Stomach smooth muscle (tissue), 2 donors: ENCODE measurements around the gene VSIG2.
"Not testable (repeated sequence)": the region's sequence is repeated elsewhere in the genome, so short reads cannot be mapped to it uniquely, and the experiment has no call there.

Experiments
- H3K27ac ChIP-seq: one replicate; pipeline ENCODE4 v1.7.0; 2013; ENCODE audit warnings: mild to moderate bottlenecking, low read length, inconsistent platforms
- H3K27me3 ChIP-seq, 2 donors: one replicate each; pipeline ENCODE4 v1.7.0; 2013; ENCODE audit warnings: low read length in 2 of 2; ENCODE audit not compliant: insufficient read depth in 2 of 2, control insufficient read depth in 1 of 2
- H3K36me3 ChIP-seq, 2 donors: one replicate each; pipeline ENCODE4 v1.7.0; 2013; ENCODE audit warnings: low read length in 2 of 2; ENCODE audit not compliant: control insufficient read depth in 2 of 2, insufficient read depth in 2 of 2
- H3K4me1 ChIP-seq: one replicate; pipeline ENCODE4 v1.7.0; 2013; ENCODE audit warnings: low read length; ENCODE audit not compliant: control insufficient read depth, insufficient read depth
- H3K4me3 ChIP-seq, 2 donors: one replicate each; pipeline ENCODE4 v1.7.0; 2013; ENCODE audit warnings: low read length in 2 of 2
- H3K9ac ChIP-seq, 2 donors: one replicate each; pipeline ENCODE4 v1.7.0; 2013; ENCODE audit warnings: low read length in 2 of 2, mild to moderate bottlenecking in 1 of 2
- H3K9me3 ChIP-seq, 2 donors: one replicate each; pipeline ENCODE4 v1.7.0; 2013; ENCODE audit warnings: low read length in 2 of 2; ENCODE audit not compliant: control insufficient read depth in 2 of 2
- donor health status: healthy.
- donor health status: Pancreatic carcinoma.

VSIG2 gene

DNA sequence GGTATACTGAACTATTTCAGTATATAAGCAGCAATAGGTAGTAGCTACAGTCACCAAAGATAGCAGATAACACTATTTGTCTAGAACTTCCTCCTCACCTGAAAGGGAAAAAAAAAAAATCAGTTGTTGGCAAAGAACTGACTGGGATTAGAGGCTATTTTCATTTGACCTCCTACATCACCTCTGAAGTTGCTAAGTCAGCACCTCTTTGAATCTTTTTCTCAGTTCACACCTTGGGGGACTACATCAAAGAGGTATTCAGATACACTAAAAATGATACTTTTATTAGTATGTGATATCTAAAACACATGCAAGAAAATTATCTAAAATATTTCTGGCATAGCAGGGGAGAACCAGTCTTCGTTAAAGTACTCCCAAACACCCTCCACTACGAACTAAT, 32.0 kb upstream of the VSIG2 start:
- Histone ChIP-seq H3K27me3 (no peaks in the 10 kb centered on the region), H3K27ac (no peak overlapping the region), H3K9ac (no peak overlapping the region), H3K36me3 (no peaks in the 10 kb centered on the region), H3K9me3 (no peaks in the 10 kb centered on the region), H3K4me1 (no peaks in the 10 kb centered on the region), H3K4me3 (no peak overlapping the region)

DNA sequence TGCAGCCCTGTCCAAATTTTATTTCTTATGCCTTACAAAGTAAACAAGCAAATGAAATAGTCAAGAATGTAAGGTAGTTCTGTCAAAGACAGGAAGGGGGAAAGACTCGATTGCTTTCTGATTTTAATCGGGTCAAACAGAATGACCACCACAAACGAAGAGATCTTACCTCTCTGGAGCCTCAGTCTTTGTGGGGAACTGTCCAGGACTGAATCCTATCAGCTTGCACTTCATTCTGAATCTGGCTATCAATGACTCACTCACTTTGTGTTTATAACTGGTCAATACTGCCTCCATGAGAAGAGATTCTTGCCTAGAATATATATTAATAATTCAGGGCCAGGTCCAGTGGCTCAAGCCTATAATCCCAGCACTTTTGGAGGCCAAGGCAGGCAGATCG, 30.9 kb upstream of the VSIG2 start:
- Histone ChIP-seq H3K9ac (no peak overlapping the region), H3K9me3 (no peaks in the 10 kb centered on the region), H3K27ac (no peak overlapping the region), H3K4me3 (no peak overlapping the region), H3K36me3 (no peaks in the 10 kb centered on the region), H3K27me3 (no peaks in the 10 kb centered on the region), H3K4me1 (no peaks in the 10 kb centered on the region)

DNA sequence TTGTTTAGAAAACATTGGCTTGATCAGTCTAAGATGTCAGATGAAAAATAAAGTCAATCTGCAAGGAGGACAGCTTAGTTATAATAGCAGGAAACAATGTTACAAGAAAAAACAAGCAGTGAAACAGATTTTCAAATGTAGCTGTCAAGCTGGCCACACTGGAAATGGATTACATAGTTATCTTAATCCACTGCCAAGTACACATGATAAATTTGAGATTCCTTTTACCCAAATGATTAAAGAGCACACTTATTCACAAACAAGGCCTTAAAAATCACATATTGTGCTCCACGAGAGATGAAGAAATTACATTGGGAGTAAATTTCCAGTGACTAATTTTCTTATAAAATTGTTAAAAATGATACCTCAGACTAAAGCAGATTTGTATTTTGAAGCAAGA, 27.5 kb upstream of the VSIG2 start:
- Histone ChIP-seq H3K27me3 (no peaks in the 10 kb centered on the region), H3K36me3 (no peaks in the 10 kb centered on the region), H3K9ac (no peak overlapping the region), H3K9me3 (no peaks in the 10 kb centered on the region), H3K4me3 (no peak overlapping the region), H3K27ac (no peak overlapping the region), H3K4me1 (no peaks in the 10 kb centered on the region)

DNA sequence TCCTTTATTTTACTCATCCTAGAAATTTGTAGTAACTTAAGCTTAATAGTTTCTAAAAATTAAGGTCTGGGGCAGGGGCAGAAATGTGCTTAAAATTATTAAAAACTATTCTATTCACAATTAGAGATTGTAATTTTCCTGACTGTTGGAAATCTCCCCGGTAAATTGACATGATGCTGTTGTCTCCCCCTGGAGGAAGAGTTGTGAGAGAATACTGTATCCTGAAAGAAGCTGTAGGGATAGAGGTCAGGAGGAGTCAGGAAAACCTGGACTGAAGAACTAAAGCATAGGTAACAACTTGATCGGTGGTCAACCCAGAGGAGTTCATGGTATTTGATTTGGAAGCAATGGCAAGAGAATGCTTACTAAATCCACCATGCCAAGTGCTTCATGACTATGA, 26.2 kb upstream of the VSIG2 start:
- Histone ChIP-seq H3K36me3 (no peaks in the 10 kb centered on the region), H3K4me3 (no peak overlapping the region), H3K27me3 (no peaks in the 10 kb centered on the region), H3K27ac (no peak overlapping the region), H3K4me1 (no peaks in the 10 kb centered on the region), H3K9ac (no peak overlapping the region), H3K9me3 (no peaks in the 10 kb centered on the region)

DNA sequence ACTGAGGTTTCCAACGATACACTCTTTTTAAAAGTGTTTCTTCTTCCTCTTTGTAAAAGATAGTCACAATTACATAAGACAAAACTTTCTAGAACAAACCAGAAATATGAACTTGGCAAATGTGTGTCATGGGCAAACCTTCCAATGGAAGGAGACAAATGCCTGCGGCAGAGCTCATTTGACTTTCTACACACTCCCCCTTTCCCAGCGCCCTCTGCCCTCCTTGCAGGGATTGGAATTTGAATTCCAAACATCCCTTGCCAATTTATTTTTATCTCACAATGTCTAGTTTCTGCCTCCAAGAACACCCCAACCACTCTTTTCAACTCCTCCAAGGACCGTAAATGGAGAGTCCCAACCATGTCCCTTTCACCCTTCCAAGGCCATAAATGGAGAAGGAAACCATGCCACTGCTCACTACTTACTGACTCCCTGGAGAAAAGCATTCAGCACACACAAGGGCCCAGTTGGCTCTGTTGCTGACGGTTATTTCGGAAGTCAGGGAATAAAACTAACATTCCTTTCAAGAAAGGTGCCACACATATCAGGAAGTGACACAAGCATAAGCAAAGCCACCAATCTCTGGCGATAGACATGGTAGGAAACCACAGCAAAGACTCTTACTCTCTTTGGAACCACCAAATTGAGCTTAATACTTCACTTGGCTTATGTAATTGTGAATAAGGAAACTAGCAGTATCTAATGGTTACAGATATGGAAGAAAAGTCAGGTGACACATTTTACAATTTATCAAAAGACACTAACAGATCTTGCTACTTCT, 25.0 kb upstream of the VSIG2 start:
- H3K9ac ChIP-seq: no peak overlapping the region
- H3K36me3 ChIP-seq: peaks cover 0 to under 1% of the 10 kb centered on the region in 2 donors
- no peaks in the 10 kb centered on the region for H3K27me3 ChIP-seq
- no peak overlapping the region for H3K4me3 ChIP-seq
- no peak overlapping the region for H3K27ac ChIP-seq
- H3K4me1 ChIP-seq: no peaks in the 10 kb centered on the region
- no peaks in the 10 kb centered on the region for H3K9me3 ChIP-seq

DNA sequence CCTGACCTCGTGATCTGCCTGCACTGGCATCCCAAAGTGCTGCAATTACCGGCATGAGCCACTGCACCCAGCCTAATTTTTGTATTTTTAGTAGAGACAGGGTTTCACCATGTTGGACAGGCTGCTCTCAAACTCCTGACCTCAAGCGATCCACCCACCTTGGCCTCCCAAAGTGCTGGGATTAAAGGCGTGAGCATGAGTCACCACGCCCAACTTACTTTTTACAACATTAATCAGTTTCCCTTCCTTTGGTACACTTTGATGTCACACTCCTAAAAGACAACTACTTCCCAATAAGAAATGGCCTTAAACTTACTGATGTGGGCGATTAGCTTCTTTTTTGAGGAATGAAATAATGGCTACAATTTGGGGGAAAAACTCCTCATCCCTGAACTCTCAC, 18.9 kb upstream of the VSIG2 start:
- H3K27me3 ChIP-seq, H3K9me3 ChIP-seq, H3K27ac ChIP-seq, H3K4me3 ChIP-seq, H3K9ac ChIP-seq, H3K4me1 ChIP-seq: not testable (repeated sequence)
- peaks cover 10 to 17% of the 10 kb centered on the region in 2 donors for H3K36me3 ChIP-seq

DNA sequence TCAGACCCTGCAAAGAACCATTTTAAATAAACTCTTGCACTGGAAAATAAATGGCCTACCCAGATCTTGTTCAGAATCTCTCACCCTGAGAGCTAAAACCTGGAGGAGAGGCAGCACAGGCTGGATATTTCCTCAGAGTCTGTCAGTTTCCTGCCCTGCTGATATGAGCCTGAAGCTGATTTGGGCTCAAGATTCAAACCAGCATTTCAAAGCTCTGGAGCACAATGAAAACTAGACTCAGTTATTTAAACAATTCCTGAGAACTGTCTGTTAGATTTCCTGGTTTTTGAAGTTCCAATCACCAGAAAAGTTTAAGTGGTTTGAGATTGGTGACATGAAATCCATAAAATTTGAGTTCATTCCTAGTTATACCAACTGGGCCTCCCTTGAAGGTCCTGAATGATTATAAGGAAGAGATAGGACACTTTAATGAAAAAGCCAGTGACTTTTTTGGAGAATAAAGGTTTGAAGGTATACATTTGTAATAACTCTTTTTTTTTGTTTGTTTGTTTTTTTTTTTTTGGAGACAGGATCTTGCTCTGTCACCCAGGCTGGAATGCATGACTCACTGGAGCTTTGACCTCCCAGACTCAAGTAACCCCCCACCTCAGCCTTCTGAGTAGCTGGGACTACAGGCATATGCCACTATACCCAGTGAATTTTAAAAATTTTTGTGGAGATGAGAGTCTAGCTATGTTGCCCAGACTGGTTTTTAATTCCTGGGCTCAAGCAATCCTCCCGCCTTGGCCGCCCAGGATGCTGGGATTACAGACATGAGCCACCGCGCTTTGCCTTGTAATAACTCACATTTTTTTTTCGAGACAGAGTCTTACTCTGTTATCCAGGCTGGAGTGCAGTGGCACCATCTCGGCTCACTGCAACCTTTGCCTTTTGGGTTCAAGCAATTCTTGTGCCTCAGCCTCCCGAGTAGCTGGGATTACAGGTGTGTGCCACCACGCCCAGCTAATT, 18.0 kb upstream of the VSIG2 start:
- Histone ChIP-seq H3K27ac (no peak overlapping the region), H3K36me3 (peaks cover 10 to 17% of the 10 kb centered on the region in 2 donors), H3K4me1 (no peaks in the 10 kb centered on the region), H3K4me3 (no peak overlapping the region), H3K9ac (no peak overlapping the region), H3K27me3 (no peaks in the 10 kb centered on the region), H3K9me3 (no peaks in the 10 kb centered on the region)

GRCh38 chr11:124768914-124769313, 16.9 kb upstream of the VSIG2 start:
- Histone ChIP-seq H3K27ac (no peak overlapping the region), H3K36me3 (peaks cover 10 to 20% of the 10 kb centered on the region in 2 donors), H3K27me3 (no peaks in the 10 kb centered on the region)

GRCh38 chr11:124766156-124766555, 14.1 kb upstream of the VSIG2 start:
- H3K36me3 ChIP-seq: peaks cover 10 to 16% of the 10 kb centered on the region in 2 donors
- no peak overlapping the region for H3K4me3 ChIP-seq
- H3K9ac ChIP-seq: no peak overlapping the region
- H3K4me1 ChIP-seq: peaks cover 18% of the 10 kb centered on the region
- peaks cover 8 to 19% of the 10 kb centered on the region in 2 donors for H3K27me3 ChIP-seq
- no peak overlapping the region for H3K27ac ChIP-seq
- H3K9me3 ChIP-seq: no peaks in the 10 kb centered on the region

More at GRCh38 chr11:124768914-124769313, 16.9 kb upstream of the VSIG2 start:
- Histone ChIP-seq H3K9ac (no peak overlapping the region), H3K4me1 (no peaks in the 10 kb centered on the region), H3K4me3 (no peak overlapping the region), H3K9me3 (no peaks in the 10 kb centered on the region)

DNA sequence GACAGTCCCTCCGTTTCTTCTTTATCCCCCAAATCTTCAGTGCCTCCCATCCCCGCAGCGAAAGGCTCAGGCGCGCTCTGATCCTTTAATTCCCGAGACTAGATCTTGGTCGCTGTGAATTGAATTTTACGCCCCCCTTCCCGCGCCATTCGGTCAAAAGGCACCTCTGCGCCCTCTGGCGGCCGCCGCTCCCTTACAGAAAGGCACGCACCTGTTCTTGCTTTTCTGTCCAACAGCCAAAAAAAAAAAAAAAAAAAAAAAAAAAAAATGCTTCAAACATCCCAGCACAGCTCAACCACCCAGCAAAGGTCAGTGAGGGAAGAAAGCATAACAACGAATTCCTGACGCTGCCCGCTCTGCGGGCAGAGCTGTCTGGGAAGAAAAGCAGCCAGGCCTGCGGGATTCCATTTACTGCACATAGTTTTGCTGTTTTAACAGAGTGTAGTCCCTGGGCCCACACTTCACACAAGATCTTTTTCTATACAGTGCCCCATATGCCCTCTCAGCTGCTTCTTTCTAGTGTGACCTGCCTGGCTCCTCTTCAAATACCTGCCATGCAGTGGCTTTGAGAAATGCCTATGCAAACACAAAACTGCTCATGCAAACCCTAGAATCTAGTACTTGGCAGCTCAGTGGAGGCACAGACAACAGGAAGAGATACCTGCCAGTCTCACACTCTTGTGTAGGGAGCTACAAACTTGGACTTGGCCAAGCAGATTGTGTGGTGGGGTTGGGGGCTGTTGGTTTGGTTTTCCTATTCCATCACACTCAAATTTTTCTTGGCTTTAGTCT, 11.3 kb upstream of the VSIG2 start:
- peaks cover 33 to 47% of the 10 kb centered on the region in 2 donors for H3K27me3 ChIP-seq
- H3K4me1 ChIP-seq: peaks cover 37% of the 10 kb centered on the region
- H3K9ac ChIP-seq: no peak overlapping the region
- H3K27ac ChIP-seq: no peak overlapping the region
- H3K9me3 ChIP-seq: no peaks in the 10 kb centered on the region
- H3K36me3 ChIP-seq: peaks cover 10 to 12% of the 10 kb centered on the region in 2 donors
- peak overlapping the region; percentile 49 to 77 for H3K4me3 ChIP-seq
